ENCODE measurements around the gene RBM8A. TPM values are rescaled to one million over a fixed set of nuclear protein-coding genes. Genes with fewer than 3 reads are reported as not detected.

Gene RBM8A
- total and polyA plus RNA-seq, 9 of the 15 experiments (the other 6 are each of a cell fraction or from before 2014, with no cell fraction given): 215 to 1,035 (median 291) TPM

GRCh38 chr1:145891143-145891542 lies 36.1 kb downstream of the RBM8A start:
- Histone ChIP-seq H3K9me1 (ENCODE audit: control insufficient read depth, insufficient read depth, low read length) (no peaks in the 10 kb centered on the region), H3K9ac (ENCODE audit: insufficient read depth in 1 of 2, low read depth in 2 of 2, low read length in 2 of 2) (peak overlapping the region; percentile 29 to 45; a peak in 1 of 4 replicates), H3K27ac (ENCODE audit: extremely low read depth, low read depth, low read length) (no peak overlapping the region), H3K79me2 (ENCODE audit: control insufficient read depth, insufficient read depth, low read length) (no peaks in the 10 kb centered on the region), H3K4me2 (ENCODE audit: insufficient read depth, low read length) (no peak overlapping the region), H4K20me1 (replicated peaks; ENCODE audit: control insufficient read depth, insufficient read depth, low read length) (no peaks in the 10 kb centered on the region), H3K27me3 (ENCODE audit: control insufficient read depth in 2 of 2, insufficient read depth in 2 of 2, low read length in 2 of 2) (no peaks in the 10 kb centered on the region), H3K9me3 (replicated peaks; ENCODE audit: control insufficient read depth, insufficient read depth, low read depth, low read length) (no peaks in the 10 kb centered on the region), H2AFZ (ENCODE audit: low read depth, low read length) (peak overlapping the region; percentile 93), H3K36me3 (ENCODE audit: control insufficient read depth, insufficient read depth, low read length) (no peaks in the 10 kb centered on the region), H3K4me3 (no peak overlapping the region), H3K4me1 (replicated peaks in 1 of 2; ENCODE audit: control insufficient read depth in 2 of 2, insufficient read depth in 2 of 2, low read length in 2 of 2) (peaks cover 19 to 28% of the 10 kb centered on the region in 2 experiments)
- TF ChIP-seq RNF2 (IDR thresholded peaks at IDR 0.05) (no peak), FOXO4 (CRISPR knock-in tag; IDR thresholded peaks at IDR 0.05) (no peak), SMAD2 (IDR thresholded peaks at IDR 0.05; ENCODE audit: low read depth, low read length) (no peak), TAF9B (IDR thresholded peaks at IDR 0.05; ENCODE audit: partially characterized antibody) (no peak), GTF2B (IDR thresholded peaks at IDR 0.05; ENCODE audit: extremely low read depth, insufficient read length) (no peak)
- TF ChIP-seq, protein P1, sequence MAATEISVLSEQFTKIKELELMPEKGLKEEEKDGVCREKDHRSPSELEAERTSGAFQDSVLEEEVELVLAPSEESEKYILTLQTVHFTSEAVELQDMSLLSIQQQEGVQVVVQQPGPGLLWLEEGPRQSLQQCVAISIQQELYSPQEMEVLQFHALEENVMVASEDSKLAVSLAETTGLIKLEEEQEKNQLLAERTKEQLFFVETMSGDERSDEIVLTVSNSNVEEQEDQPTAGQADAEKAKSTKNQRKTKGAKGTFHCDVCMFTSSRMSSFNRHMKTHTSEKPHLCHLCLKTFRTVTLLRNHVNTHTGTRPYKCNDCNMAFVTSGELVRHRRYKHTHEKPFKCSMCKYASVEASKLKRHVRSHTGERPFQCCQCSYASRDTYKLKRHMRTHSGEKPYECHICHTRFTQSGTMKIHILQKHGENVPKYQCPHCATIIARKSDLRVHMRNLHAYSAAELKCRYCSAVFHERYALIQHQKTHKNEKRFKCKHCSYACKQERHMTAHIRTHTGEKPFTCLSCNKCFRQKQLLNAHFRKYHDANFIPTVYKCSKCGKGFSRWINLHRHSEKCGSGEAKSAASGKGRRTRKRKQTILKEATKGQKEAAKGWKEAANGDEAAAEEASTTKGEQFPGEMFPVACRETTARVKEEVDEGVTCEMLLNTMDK (IDR thresholded peaks at IDR 0.05; ENCODE audit: borderline replicate concordance, insufficient read depth, low read depth, low read length, poor library complexity, severe bottlenecking): no peak
- intact Hi-C loops (cut with micrococcal nuclease) (loop anchor here (1.0 kb wide), 1 partner anchor 122 kb away; no protein-coding TSS in a partner anchor), in situ Hi-C loops (cut with MboI) (no loop called here)
- 25% methylated on average over 1 of the region's 1 CpG for WGBS (ENCODE audit: insufficient coverage, low coverage, missing lambda C conversion rate)
- no peak for FAIRE-seq
- no peak for DNase-seq (ENCODE audit: extremely low read depth in 1 of 4, low spot score in 3 of 4)
- BruUV-seq (replicated peaks): no TSS peak
- CTCF ChIA-PET (ENCODE audit: low intra/inter-chr PET ratio): interaction anchor here (0.6 to 2.6 kb wide), 5 partner anchors 19 to 122 kb away, joined by 3 to 32 read pairs (median 5); partner anchors contain the start of gene ITGA10
- ATAC-seq: no peak
- POLR2A ChIA-PET: interaction anchor here (0.6 to 1.9 kb wide), 7 partner anchors 11 to 146 kb away, joined by 3 to 11 read pairs (median 4); partner anchors contain the start of gene PIAS3

Measured in K562 (cell line).